GM06990 (cell line): ENCODE data around the gene DZANK1.
"Not testable (repeated sequence)": the region's sequence is repeated elsewhere in the genome, so short reads cannot be mapped to it uniquely, and the experiment has no call there.

ENCODE experiments used
- DNase-seq: peaks from one replicate; pipeline ENCODE4 v3.0.0-alpha.2; 2011; ENCODE audit not compliant: insufficient read length; ENCODE audit errors: extremely low read depth
- H3K27me3 ChIP-seq: replicated peaks from 2 replicates; pipeline ENCODE4 v1.6.0; 2011; ENCODE audit warnings: low read length; ENCODE audit not compliant: control insufficient read depth, insufficient read depth
- H3K36me3 ChIP-seq: 2 replicates; pipeline ENCODE4 v1.5.1; 2011; ENCODE audit warnings: low read length; ENCODE audit not compliant: control insufficient read depth, insufficient read depth
- H3K4me3 ChIP-seq: replicated peaks from 2 replicates; pipeline ENCODE4 v1.5.1; 2011; ENCODE audit warnings: low read depth, mild to moderate bottlenecking, control low read depth, low read length
- TF ChIP-seq, protein P1 (sequence below): IDR thresholded peaks from 2 replicates; pipeline ENCODE4 v1.5.1; 2011; ENCODE audit warnings: low read length, control low read depth, mild to moderate bottlenecking, inconsistent platforms; ENCODE audit not compliant: insufficient read depth, poor library complexity, severe bottlenecking

Gene DZANK1

DNA sequence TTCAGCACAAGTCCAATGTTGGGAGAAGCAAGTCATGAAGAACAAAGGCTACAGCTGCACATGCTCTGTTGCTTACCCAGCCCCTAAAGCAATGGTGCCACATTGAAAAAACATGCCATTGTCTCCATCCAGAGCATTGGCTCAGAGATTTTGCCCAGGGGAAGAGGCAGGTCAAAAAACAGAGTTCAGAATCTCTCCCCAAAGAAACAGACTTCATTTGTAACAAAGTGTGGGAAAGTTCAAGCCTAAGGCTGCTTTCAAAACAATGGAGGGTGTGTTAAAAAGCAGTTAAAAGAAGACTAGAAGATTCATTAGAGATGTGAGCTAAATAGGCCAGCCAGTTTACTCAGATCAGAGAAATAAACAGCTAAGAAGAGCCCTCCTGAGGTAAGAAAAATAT, 63.6 kb downstream of the DZANK1 start:
- Histone ChIP-seq H3K36me3 (peaks cover 6% of the 10 kb centered on the region), H3K4me3 (no peak overlapping the region), H3K27me3 (no peaks in the 10 kb centered on the region)
- no peak for DNase-seq
- TF ChIP-seq, protein P1, sequence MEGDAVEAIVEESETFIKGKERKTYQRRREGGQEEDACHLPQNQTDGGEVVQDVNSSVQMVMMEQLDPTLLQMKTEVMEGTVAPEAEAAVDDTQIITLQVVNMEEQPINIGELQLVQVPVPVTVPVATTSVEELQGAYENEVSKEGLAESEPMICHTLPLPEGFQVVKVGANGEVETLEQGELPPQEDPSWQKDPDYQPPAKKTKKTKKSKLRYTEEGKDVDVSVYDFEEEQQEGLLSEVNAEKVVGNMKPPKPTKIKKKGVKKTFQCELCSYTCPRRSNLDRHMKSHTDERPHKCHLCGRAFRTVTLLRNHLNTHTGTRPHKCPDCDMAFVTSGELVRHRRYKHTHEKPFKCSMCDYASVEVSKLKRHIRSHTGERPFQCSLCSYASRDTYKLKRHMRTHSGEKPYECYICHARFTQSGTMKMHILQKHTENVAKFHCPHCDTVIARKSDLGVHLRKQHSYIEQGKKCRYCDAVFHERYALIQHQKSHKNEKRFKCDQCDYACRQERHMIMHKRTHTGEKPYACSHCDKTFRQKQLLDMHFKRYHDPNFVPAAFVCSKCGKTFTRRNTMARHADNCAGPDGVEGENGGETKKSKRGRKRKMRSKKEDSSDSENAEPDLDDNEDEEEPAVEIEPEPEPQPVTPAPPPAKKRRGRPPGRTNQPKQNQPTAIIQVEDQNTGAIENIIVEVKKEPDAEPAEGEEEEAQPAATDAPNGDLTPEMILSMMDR = no peak

DNA sequence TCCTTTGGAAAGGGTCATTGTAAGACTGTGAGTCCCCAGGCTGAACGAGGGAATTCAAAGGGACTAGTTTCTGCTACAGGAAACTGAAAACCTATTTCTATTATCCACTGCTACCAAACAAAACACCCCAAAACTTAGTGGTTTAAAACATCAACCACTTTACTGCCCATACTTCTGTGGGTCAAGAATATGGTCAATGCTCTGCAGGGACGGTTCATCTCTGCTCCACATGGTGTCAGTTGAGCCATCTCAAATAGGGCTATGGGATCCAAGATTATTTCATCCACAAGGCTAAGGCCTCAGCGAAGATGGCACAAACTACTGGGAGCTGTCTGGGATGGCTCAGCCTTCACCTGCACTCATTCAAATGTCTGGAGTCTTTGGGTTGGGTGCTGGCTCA, 65.5 kb downstream of the DZANK1 start:
- Histone ChIP-seq H3K36me3 (peaks cover 10% of the 10 kb centered on the region), H3K4me3 (no peak overlapping the region), H3K27me3 (no peaks in the 10 kb centered on the region)
- TF ChIP-seq, protein P1 = no peak
- DNase-seq = no peak

DNA sequence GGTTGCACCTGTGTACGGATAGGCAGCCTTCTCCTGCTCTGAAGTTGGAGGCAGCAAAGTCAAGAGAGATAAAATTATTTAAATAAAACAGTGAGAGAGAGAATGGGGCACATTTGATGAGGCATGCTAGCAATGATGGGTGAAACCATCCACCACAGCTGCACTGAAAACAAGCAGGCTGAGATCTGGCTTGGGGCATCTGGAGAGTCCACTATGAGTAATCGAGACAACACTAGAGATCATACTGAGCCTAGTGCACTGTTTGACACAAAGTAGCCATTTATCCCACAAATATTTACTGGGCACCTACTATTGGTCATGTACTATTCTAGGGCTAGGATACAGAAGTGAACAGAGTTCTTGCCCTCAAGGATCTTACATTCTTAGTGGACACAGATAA, 66.4 kb downstream of the DZANK1 start:
- Histone ChIP-seq H3K27me3 (no peaks in the 10 kb centered on the region), H3K4me3 (no peak overlapping the region), H3K36me3 (peaks cover 8% of the 10 kb centered on the region)
- TF ChIP-seq, protein P1 = no peak
- DNase-seq = no peak

DNA sequence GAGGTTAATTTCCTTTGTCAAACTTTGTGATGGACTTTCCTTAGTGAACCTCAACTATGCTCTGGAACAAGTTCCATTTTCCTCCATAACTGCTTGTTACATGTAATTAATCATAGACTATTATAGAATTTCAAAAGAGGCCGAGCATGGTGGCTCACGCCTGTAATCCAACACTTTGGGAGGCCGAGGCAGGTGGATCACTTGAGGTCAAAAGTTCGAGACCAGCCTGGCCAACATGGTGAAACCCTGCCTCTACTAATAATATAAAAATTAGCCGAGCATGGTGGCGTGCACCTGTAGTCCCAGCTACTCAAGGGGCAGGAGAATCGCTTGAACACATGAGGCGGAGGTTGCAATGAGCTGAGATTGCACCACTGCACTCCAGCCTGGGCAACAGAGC, 68.1 kb downstream of the DZANK1 start:
- DNase-seq, H3K27me3 ChIP-seq, H3K36me3 ChIP-seq, H3K4me3 ChIP-seq: not testable (repeated sequence)

DNA sequence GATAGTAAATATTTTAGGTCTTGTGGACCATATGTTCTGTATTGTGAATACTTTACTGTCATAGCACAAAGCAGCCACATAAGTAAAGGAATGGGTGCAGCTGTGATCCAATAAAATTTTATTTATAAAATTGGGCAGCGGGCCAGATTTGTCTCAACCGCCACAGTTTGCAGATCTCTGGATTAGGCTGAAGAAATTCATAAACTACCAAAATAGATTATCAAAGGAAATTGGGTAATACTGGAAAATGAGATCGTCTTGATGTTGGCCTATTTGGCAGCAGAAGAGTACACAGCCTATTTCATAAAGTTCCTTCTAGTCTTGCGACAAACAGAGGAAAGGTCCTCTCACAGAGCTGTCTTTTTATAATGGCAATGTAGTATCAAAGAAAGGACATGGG, 69.8 kb downstream of the DZANK1 start:
- Histone ChIP-seq H3K4me3 (no peak overlapping the region), H3K27me3 (no peaks in the 10 kb centered on the region), H3K36me3 (peaks cover 12% of the 10 kb centered on the region)
- TF ChIP-seq, protein P1 = no peak
- DNase-seq = no peak

DNA sequence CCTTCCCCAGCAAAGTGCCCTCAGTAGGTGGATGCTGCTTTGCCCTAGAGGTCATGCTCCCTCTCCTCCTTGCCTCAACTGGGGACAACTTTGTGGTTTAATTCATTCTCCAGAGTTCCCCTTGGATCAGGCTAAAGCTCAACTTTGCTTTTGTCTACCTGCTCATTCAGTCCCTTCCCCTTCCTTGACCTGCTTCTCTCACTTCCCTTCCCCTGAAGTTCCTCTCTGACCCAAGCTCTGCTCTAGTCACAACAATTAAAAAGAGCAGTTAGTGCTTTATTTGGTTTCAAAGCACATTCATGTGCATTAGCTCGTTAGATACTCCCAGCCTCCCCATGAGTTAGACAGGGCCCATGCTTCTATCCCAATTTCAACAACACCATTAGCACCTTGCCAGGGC, 71.3 kb downstream of the DZANK1 start:
- Histone ChIP-seq H3K27me3 (no peaks in the 10 kb centered on the region), H3K4me3 (no peak overlapping the region), H3K36me3 (peaks cover 10% of the 10 kb centered on the region)
- DNase-seq = no peak
- TF ChIP-seq, protein P1 = no peak
